BE2C (cell line): ENCODE results near the gene NRIP1.

Experiments
- DNase-seq: peaks from one replicate; pipeline ENCODE4 v3.0.0-alpha.2; 2020
- H3K27me3 ChIP-seq: fragments of 250-450 bp; sonication (Bioruptor Pico); 2 replicates; pipeline ENCODE4 v1.5.1; 2020; ENCODE audit warnings: mild to moderate bottlenecking
- H3K36me3 ChIP-seq: fragments of 250-450 bp; sonication (Bioruptor Pico); 2 replicates; pipeline ENCODE4 v1.5.1; 2020; ENCODE audit warnings: mild to moderate bottlenecking
- H3K4me1 ChIP-seq: fragments of 250-450 bp; sonication (Bioruptor Pico); 2 replicates; pipeline ENCODE4 v1.5.1; 2020
- H3K4me3 ChIP-seq: 2 replicates; pipeline ENCODE4 v1.5.1; 2011; ENCODE audit warnings: low read depth, low read length
- H3K9me3 ChIP-seq: fragments of 250-450 bp; sonication (Bioruptor Pico); 2 replicates; pipeline ENCODE4 v1.5.1; 2020
- CTCF ChIP-seq: IDR thresholded peaks from 2 replicates; pipeline ENCODE4 v1.5.1; 2012; ENCODE audit warnings: mild to moderate bottlenecking, low read depth, low read length

Gene NRIP1

GRCh38 chr21:15060543-15061175 is 4.1 kb downstream of the NRIP1 start:
- H3K27me3 ChIP-seq, result no peaks in the 10 kb centered on the region
- TF ChIP-seq CTCF, result no peak
- DNase-seq, result no peak
- no peak overlapping the region for H3K4me3 ChIP-seq
- no peaks in the 10 kb centered on the region for H3K36me3 ChIP-seq
- no peaks in the 10 kb centered on the region for H3K9me3 ChIP-seq
- H3K4me1 ChIP-seq, result peaks cover 27% of the 10 kb centered on the region

- Histone ChIP-seq H3K27me3 (no peaks in the 10 kb centered on the region), H3K9me3 (no peaks in the 10 kb centered on the region), H3K4me3 (no peak overlapping the region), H3K4me1 (peaks cover 27% of the 10 kb centered on the region), H3K36me3 (no peaks in the 10 kb centered on the region)
- no peak for TF ChIP-seq CTCF
- no peak for DNase-seq
These were observed 5.4 kb downstream of the NRIP1 start for GRCh38 chr21:15059397-15059796.

DNA sequence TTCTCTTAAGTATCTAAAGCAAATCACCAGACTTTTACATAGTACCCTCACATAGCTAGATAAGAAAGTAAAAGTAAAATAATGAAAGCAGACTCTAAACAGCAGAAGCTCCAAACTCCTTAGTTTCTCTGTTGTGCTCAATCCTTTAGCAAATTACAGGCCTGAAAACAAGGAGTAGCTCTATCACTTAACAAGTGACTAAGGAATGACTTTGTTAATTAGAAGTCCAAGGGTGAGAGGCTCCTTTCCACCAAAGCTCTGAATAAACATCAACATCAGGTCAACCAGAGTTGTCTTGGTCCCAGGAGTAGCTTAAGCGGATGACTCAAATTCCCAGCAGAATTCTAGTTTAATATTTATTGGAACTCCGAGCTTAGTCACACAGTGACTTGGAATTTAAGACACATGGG is 5.9 kb downstream of the NRIP1 start:
- no peaks in the 10 kb centered on the region for H3K36me3 ChIP-seq

DNA sequence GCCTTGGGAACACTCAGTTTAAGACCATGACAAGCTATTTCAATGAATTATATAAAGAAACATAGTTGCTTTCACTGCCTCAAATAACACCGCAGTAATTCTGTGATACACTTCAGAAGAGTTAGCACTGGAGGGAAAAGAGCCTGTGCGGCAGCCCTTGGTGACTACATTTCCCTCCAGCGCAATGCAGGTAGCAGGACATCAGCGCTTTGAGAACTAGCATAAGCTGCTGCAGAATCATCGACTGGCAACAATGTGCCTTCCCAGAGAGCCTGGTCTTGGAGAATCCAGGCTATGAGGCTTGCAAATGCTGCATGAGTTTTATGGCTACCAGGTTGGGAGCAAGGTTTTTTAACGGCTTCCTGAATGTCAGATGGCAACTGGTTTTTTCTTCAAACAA is 7.5 kb downstream of the NRIP1 start:
- Histone ChIP-seq H3K27me3 (no peaks in the 10 kb centered on the region), H3K4me3 (no peak overlapping the region)
- no peak for TF ChIP-seq CTCF

More for the DNA sequence above, 5.9 kb downstream of the NRIP1 start:
- H3K9me3 ChIP-seq, result no peaks in the 10 kb centered on the region
- no peaks in the 10 kb centered on the region for H3K27me3 ChIP-seq
- peak overlapping the region; percentile 7; the same call in 1 of the 2 replicates for H3K4me3 ChIP-seq
- H3K4me1 ChIP-seq, result peaks cover 27% of the 10 kb centered on the region
- no peak for DNase-seq
- TF ChIP-seq CTCF, result no peak

GRCh38 chr21:15054606-15055239 is 10.1 kb downstream of the NRIP1 start:
- no peak overlapping the region for H3K4me3 ChIP-seq
- H3K27me3 ChIP-seq, result no peaks in the 10 kb centered on the region
- no peak for TF ChIP-seq CTCF
- H3K36me3 ChIP-seq, result no peaks in the 10 kb centered on the region
- no peak for DNase-seq
- peaks cover 15% of the 10 kb centered on the region for H3K4me1 ChIP-seq
- no peaks in the 10 kb centered on the region for H3K9me3 ChIP-seq

More for the DNA sequence above, 7.5 kb downstream of the NRIP1 start:
- peak; percentile 12 for DNase-seq
- Histone ChIP-seq H3K9me3 (no peaks in the 10 kb centered on the region), H3K4me1 (peaks cover 24% of the 10 kb centered on the region), H3K36me3 (no peaks in the 10 kb centered on the region)

- Histone ChIP-seq H3K4me1 (peaks cover 15% of the 10 kb centered on the region), H3K4me3 (no peak overlapping the region)
These were observed 10.7 kb downstream of the NRIP1 start for GRCh38 chr21:15054089-15054488.

More at GRCh38 chr21:15054089-15054488, 10.7 kb downstream of the NRIP1 start:
- H3K36me3 ChIP-seq, result no peaks in the 10 kb centered on the region
- H3K27me3 ChIP-seq, result no peaks in the 10 kb centered on the region
- no peak for DNase-seq
- no peak for TF ChIP-seq CTCF
- no peaks in the 10 kb centered on the region for H3K9me3 ChIP-seq
